Measurements from ENCODE around the gene NEGR1.

DNA sequence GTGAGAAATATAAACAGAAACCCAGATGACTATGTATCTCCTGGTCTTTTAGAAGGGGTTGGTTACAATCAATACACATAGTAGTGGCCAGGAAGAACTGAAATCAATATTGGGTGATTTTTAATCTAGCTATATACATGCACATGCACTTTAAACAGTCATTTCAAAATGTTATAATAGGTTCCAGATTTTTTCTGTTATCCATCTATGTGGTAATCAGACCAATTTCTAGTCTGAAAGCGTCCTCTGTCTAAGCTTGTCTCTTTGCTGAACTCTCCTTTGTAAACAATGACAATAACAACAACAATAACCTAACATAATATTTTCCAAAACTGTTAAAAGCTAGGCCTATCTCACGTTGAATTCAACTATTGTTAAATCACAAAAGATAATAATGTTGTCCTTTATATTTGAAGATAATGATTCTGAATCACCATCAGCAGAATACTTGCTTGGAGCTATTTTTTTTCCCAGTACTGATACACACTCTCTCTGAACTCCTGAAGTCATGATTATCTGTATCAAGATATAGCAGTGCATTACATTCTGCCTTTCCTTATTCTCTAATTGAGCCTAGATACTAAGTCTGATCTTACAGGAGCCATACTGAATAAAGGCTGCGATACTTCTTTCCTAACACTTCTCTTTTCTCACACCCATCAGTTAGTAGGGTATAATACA lies 704.7 kb downstream of the NEGR1 start:
- TF ChIP-seq, protein P1, sequence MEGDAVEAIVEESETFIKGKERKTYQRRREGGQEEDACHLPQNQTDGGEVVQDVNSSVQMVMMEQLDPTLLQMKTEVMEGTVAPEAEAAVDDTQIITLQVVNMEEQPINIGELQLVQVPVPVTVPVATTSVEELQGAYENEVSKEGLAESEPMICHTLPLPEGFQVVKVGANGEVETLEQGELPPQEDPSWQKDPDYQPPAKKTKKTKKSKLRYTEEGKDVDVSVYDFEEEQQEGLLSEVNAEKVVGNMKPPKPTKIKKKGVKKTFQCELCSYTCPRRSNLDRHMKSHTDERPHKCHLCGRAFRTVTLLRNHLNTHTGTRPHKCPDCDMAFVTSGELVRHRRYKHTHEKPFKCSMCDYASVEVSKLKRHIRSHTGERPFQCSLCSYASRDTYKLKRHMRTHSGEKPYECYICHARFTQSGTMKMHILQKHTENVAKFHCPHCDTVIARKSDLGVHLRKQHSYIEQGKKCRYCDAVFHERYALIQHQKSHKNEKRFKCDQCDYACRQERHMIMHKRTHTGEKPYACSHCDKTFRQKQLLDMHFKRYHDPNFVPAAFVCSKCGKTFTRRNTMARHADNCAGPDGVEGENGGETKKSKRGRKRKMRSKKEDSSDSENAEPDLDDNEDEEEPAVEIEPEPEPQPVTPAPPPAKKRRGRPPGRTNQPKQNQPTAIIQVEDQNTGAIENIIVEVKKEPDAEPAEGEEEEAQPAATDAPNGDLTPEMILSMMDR (IDR thresholded peaks at IDR 0.05): no peak
- TF ChIP-seq ZFX (IDR thresholded peaks at IDR 0.05; ENCODE audit: borderline replicate concordance): no peak

Measured in 22Rv1 (cell line).